ENCODE measurements around the gene GPR39. TPM values are rescaled to one million over a fixed set of nuclear protein-coding genes. Genes with fewer than 3 reads are reported as not detected.

The GPR39 gene
- total RNA-seq, 3 donors from 2014 or later (not counting 1 experiment from before 2014, with no cell fraction given), result not detected

GRCh38 chr2:132462236-132462635 is 45.6 kb downstream of the GPR39 start:
- no peaks in the 10 kb centered on the region for H3K36me3 ChIP-seq (ENCODE audit: control insufficient read depth, insufficient read depth, low read length)
- TF ChIP-seq CTCF (IDR thresholded peaks at IDR 0.05), result no peak
- ATAC-seq, result no peak
- H3K27me3 ChIP-seq (ENCODE audit: control insufficient read depth, insufficient read depth, low read length), result no peaks in the 10 kb centered on the region
- DNase-seq, result no peak
- H3K4me3 ChIP-seq (ENCODE audit: low read length), result no peak overlapping the region
- Mint-ChIP-seq H3K4me1 (no peaks in the 10 kb centered on the region), H3K36me3 (peaks cover 8% of the 10 kb centered on the region), H3K4me3 (no peak overlapping the region), H3K27ac (no peak overlapping the region), H3K9me3 (peaks cover 7 to 15% of the 10 kb centered on the region in 2 donors), H3K27me3 (ENCODE audit: low read depth in 2 of 2) (no peaks in the 10 kb centered on the region)
- WGBS (ENCODE audit: insufficient coverage), result 7% methylated on average over 1 of the region's 1 CpG
- H3K9me3 ChIP-seq (ENCODE audit: control insufficient read depth, insufficient read depth, low read length), result peaks cover 20% of the 10 kb centered on the region
- H3K4me1 ChIP-seq (ENCODE audit: control insufficient read depth, insufficient read depth, low read length), result no peaks in the 10 kb centered on the region
- intact Hi-C loops (cut with micrococcal nuclease), result no loop called here
- no peak overlapping the region for H3K27ac ChIP-seq (ENCODE audit: low read length)

GRCh38 chr2:132463719-132464118 is 47.1 kb downstream of the GPR39 start:
- H3K36me3 ChIP-seq (ENCODE audit: control insufficient read depth, insufficient read depth, low read length), result no peaks in the 10 kb centered on the region
- peaks cover 7% of the 10 kb centered on the region for H3K36me3 Mint-ChIP-seq
- H3K27me3 ChIP-seq (ENCODE audit: control insufficient read depth, insufficient read depth, low read length), result no peaks in the 10 kb centered on the region
- no peaks in the 10 kb centered on the region for H3K4me1 Mint-ChIP-seq
- ATAC-seq, result no peak
- H3K27ac ChIP-seq (ENCODE audit: low read length), result no peak overlapping the region
- no peaks in the 10 kb centered on the region for H3K4me1 ChIP-seq (ENCODE audit: control insufficient read depth, insufficient read depth, low read length)
- intact Hi-C loops (cut with micrococcal nuclease), result no loop called here
- 72% methylated on average over 4 of the region's 4 CpGs for WGBS (ENCODE audit: insufficient coverage)
- TF ChIP-seq CTCF (IDR thresholded peaks at IDR 0.05), result no peak
- H3K9me3 Mint-ChIP-seq, result peaks cover 3 to 13% of the 10 kb centered on the region in 2 donors
- H3K27ac Mint-ChIP-seq, result no peak overlapping the region
- H3K27me3 Mint-ChIP-seq (ENCODE audit: low read depth in 2 of 2), result no peaks in the 10 kb centered on the region
- no peak overlapping the region for H3K4me3 Mint-ChIP-seq
- no peak overlapping the region for H3K4me3 ChIP-seq (ENCODE audit: low read length)
- H3K9me3 ChIP-seq (ENCODE audit: control insufficient read depth, insufficient read depth, low read length), result peaks cover 26% of the 10 kb centered on the region
- no peak for DNase-seq

DNA sequence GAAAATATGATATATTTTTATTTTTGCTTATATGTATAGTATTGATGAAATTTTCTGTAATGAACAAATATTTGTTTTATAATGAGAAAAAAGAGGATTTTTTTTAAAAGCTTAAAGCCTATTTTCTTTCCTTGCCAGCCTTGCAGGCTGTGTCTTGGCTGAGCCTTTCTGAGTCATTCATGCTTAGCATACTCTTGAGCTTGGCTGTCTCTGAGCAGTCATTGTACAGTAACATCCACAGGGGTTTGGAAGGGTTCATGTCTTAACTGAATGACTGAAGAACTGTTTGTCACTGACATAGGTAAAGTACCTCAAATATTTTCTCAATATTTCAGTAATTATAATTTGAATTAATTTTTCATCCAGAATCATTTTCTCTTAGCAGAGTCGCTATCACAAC is 49.3 kb downstream of the GPR39 start:
- DNase-seq (no peak), ATAC-seq (no peak)
- Histone ChIP-seq H3K4me1 (ENCODE audit: control insufficient read depth, insufficient read depth, low read length) (no peaks in the 10 kb centered on the region), H3K9me3 (ENCODE audit: control insufficient read depth, insufficient read depth, low read length) (peaks cover 22% of the 10 kb centered on the region), H3K36me3 (ENCODE audit: control insufficient read depth, insufficient read depth, low read length) (no peaks in the 10 kb centered on the region), H3K4me3 (ENCODE audit: low read length) (no peak overlapping the region), H3K27ac (ENCODE audit: low read length) (no peak overlapping the region), H3K27me3 (ENCODE audit: control insufficient read depth, insufficient read depth, low read length) (no peaks in the 10 kb centered on the region)
- no peaks in the 10 kb centered on the region for H3K4me1 Mint-ChIP-seq
- no peaks in the 10 kb centered on the region for H3K36me3 Mint-ChIP-seq
- TF ChIP-seq CTCF (IDR thresholded peaks at IDR 0.05), result no peak
- peaks cover 3 to 7% of the 10 kb centered on the region in 2 donors for H3K9me3 Mint-ChIP-seq
- no peaks in the 10 kb centered on the region for H3K27me3 Mint-ChIP-seq (ENCODE audit: low read depth in 2 of 2)
- H3K4me3 Mint-ChIP-seq, result no peak overlapping the region
- H3K27ac Mint-ChIP-seq, result no peak overlapping the region
- WGBS (ENCODE audit: insufficient coverage), result no CpG with 5 or more reads among the region's 1 CpG
- intact Hi-C loops (cut with micrococcal nuclease), result no loop called here

DNA sequence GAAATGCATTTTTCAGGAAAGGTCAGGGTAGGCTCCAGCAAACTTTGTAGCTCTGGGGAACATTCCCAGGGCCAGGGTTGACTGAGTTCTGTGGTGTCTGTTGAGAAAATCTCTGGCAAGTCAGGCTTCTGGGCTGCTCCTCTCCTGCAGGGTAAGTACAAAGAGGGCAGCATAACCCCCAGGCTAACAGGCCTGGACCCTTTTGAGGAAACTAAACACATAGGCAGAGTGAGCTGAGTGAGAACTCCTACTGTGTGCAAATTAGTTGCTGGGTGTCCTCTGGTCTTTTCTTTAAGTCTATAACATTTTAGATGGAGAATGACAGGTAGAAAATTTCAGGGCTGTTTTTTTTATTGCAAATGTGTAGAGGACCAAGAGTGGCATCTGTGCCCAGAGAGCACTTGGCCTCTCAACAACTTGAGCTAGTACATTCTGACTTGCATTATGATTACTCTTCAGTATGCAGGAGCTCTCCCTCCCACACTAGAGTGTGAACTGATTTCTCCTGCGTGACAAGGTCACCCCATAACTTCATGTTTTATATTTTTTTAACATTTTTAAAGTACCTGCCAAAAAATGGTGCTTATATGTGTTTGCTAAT is 49.9 kb downstream of the GPR39 start:
- peaks cover 22% of the 10 kb centered on the region for H3K9me3 ChIP-seq (ENCODE audit: control insufficient read depth, insufficient read depth, low read length)
- H3K27me3 ChIP-seq (ENCODE audit: control insufficient read depth, insufficient read depth, low read length), result no peaks in the 10 kb centered on the region
- Mint-ChIP-seq H3K9me3 (peaks cover 3 to 7% of the 10 kb centered on the region in 2 donors), H3K4me3 (no peak overlapping the region), H3K27ac (no peak overlapping the region), H3K4me1 (no peaks in the 10 kb centered on the region), H3K27me3 (ENCODE audit: low read depth in 2 of 2) (no peaks in the 10 kb centered on the region), H3K36me3 (no peaks in the 10 kb centered on the region)
- H3K36me3 ChIP-seq (ENCODE audit: control insufficient read depth, insufficient read depth, low read length), result no peaks in the 10 kb centered on the region
- no peak for ATAC-seq
- H3K27ac ChIP-seq (ENCODE audit: low read length), result no peak overlapping the region
- no peak for DNase-seq
- no peaks in the 10 kb centered on the region for H3K4me1 ChIP-seq (ENCODE audit: control insufficient read depth, insufficient read depth, low read length)
- no CpG with 5 or more reads among the region's 1 CpG for WGBS (ENCODE audit: insufficient coverage)
- TF ChIP-seq CTCF (IDR thresholded peaks at IDR 0.05), result no peak
- H3K4me3 ChIP-seq (ENCODE audit: low read length), result no peak overlapping the region
- intact Hi-C loops (cut with micrococcal nuclease), result no loop called here

Measured in natural killer cell (primary cell).